K562 treated with DMSO at 1 percent for 4 hours (cell line): ENCODE results near the gene MTMR6. TPM values are rescaled to one million over a fixed set of nuclear protein-coding genes. Genes with fewer than 3 reads are reported as not detected.

Experiments used
- total RNA-seq: library from RNA; unstranded; fragments of 300-600 nt; gene quantifications from 2 replicates; pipeline ENCODE4 v1.2.3, GENCODE V29; 2022; ENCODE audit not compliant: insufficient read depth

MTMR6 gene
- 4.0 and 4.3 TPM in 2 replicates for total RNA-seq

GRCh38 chr13:25286969-25287961 lies at the start of gene MTMR6:
Gene MTMR6, minus strand, starts transcription at chr13:25287488. Its CDS starts 241 bp downstream, at chr13:25287247.

GRCh38 chr13:25301347-25302113 lies 14.2 kb upstream of the MTMR6 start, which contains the start of gene NUP58:
Gene NUP58, plus strand, starts transcription at chr13:25301625. Its CDS starts 149 bp downstream, at chr13:25301774.

Other genes with a start within 250 kb of the MTMR6 start
- not detected in 2 replicates for gene PABPC3, start 191.4 kb downstream of the MTMR6 start, total RNA-seq
- not detected in 2 replicates for gene AMER2, start 115.2 kb downstream of the MTMR6 start, total RNA-seq
- gene NUP58, start 14.1 kb upstream of the MTMR6 start, total RNA-seq, result 24.1 and 26.3 TPM in 2 replicates
- gene ATP8A2, start 84.5 kb upstream of the MTMR6 start, total RNA-seq, result 0.17 TPM in 1 of 2 replicates, not detected in the other